CD1c-positive myeloid dendritic cell (primary cell): Measurements from ENCODE around the gene EXOC6.
A peak's percentile ranks its signal among the peaks of the same experiment; 100 is the strongest.

Experiments
- DNase-seq: peaks from one replicate; pipeline ENCODE4 v3.0.0-alpha.2; 2016; ENCODE audit errors: extremely low spot score

Gene EXOC6

GRCh38 chr10:93023013-93023650, 174.8 kb downstream of the EXOC6 start:
- DNase-seq, result no peak

GRCh38 chr10:93026072-93026471, 177.8 kb downstream of the EXOC6 start:
- no peak for DNase-seq

DNA sequence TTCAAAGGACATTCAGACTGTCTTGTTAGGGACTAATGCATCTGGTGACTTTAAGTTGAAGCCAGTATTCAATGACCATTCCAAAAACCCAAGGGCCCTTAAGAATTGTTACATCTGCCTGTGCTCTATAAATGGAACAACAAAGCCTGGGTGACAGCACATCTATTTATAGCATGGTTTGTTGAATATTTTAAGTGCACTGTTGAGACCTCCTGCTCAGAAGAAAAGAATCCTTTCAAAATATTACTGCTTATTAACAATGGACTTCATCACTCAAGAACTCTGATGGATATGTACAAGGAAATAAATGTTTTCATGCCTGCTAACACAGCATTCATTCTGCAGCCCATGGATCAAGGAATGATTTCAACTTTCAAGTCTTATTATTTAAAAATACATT, 179.2 kb downstream of the EXOC6 start:
- no peak for DNase-seq

DNA sequence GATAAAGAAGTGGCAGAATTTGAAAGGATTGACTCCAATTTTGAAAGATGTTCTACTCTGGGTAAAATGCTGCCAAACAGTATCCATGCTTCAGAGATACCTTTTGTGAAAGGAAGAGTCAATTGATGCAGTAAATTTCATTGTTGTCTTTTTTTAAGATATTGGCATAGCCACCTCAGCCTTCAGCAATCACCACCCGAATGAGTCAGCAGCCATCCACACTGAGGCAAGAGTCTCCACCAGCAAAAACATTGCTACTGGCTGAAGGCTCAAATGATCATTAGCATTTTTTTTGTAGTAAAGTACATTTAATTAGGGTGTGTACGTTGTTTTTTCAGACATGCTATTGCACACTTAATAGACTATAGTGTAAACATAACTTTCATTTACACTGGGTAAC, 180.6 kb downstream of the EXOC6 start:
- no peak for DNase-seq

DNA sequence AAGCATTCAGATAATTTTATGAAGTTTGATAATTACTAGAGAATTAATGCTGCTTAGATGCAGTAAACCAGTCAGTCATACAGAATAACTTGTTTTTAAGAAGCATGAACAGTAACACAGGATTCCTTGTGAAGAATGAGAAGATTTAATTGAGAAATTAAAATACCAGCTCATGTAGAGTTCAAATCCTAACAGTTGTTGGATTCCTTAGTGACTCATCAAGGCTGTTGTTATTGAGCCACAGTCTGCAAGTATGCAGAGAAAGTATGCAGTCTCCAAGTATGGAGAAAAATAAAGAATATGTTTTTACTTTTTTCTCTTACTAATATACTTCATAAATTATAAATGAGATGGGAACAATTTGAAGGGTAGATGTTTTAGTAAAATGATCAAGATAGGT, 182.1 kb downstream of the EXOC6 start:
- no peak for DNase-seq

DNA sequence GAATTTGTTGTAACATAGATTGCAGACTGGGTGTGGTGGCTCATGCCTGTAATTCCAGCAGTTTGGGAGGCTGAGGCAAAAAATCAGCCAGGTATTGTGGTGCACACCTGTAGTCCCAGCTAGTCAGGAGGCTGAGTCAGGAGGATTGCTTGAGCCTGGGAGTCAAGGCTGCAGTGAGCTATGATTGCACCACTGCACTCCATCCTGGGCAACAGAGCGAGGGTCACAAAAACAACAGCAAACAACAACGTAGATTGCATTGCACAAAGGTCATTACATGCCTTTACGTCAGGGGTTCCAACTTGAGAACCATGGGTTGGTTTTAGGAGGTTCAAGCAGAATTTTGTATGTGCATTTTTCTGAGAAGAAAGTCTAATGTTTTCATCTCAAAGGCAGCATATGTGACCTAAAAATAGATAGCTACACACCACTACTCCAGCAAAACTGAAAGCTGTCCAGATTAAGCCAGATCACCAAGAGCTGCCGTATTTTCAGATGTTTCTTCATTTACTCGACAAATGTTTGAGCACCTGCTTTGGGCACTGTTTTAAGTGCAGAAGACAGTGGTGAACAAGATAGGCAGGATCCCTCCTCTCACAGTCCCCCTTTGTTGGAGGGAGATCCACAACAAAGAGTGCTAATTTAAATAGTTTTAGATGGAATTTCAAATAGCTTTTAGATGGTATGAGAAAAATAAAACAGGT, 183.9 kb downstream of the EXOC6 start:
- DNase-seq, result no peak

DNA sequence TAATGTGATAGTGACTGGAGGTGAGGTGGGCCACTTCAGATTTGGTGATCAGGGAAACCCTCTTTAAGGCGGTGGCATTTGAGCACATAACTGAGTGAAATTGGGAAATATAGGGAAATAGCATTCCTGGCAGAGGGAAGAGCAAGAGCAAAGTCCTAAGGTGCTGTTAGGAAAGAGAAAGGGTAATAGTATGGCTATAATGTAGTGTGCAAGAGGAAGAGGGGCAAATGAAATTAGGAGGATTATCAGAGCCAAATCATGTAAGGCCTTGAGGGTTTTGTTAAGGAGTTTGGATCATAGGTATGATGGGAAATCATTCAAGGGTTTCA, 184.5 kb downstream of the EXOC6 start:
- no peak for DNase-seq

- no peak for DNase-seq
These were observed 186.1 kb downstream of the EXOC6 start for GRCh38 chr10:93034426-93034825.

- DNase-seq, result no peak
These were observed 190.8 kb downstream of the EXOC6 start for GRCh38 chr10:93039110-93039509.

DNA sequence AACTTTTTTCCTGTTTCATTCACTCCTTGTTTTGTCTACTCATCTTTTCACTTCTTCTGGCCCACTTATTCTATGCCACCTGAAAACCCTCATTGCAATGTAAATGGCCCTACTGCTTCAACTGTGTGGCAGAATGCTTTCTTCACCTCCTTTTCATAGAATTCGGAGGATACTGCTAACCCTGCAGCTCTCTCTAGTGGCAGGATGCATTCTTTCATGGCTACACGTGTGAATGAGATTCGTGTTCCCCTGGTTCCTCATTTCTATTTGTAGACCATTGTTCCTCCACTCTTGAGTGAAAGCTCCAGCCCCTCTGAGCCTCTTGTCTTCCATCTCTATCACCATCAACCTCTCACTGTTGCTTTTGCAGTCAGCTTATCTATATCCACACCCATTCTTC, 191.4 kb downstream of the EXOC6 start:
- peak; percentile 16 for DNase-seq

- DNase-seq, result no peak
These were observed 206.2 kb downstream of the EXOC6 start for GRCh38 chr10:93054486-93054885.

GRCh38 chr10:93058139-93058538, 209.8 kb downstream of the EXOC6 start:
- DNase-seq, result no peak

DNA sequence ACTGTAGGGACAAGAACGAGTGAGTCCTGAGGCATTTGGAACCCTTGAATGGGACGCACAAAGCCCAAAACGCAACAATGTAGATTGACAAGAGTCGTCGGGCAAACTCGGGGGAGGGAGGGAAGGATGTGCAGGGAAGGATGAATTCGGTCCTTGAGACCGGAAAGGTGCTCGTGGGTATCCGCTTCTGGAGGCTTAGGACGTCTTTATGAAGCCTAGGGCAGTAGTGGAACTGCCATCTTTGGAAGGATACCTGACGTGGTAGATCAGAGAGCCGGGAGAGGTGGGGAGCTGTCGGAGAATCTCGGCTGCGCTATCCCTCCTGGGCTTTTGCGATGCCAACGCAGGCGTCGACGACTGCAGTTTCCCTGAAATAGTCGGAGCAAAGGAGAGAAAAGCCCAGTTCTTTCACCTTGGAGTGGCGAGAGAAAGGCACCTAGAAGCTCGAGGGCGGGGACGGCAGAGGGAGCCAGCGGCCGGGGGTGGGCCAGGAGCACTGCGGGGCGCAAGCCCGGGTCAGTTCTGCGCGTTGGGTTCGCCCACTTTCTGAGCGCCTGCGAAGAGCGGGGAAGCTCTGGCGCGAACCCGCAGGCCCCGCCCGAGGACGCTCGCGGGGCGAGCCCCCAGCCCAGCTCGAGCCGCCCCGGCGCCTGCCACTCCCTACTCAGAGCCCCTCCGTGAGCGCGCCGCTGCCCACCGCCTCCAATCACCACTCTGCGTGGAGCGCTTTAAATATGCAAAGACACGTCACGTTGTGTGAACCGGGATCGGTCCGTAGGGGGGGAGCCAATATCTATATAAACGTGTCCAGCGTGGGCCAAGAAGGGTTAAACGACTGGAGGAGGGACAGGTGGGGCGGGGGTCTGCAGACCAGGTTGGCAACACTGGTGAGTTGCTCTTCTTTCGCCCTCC, 211.9 kb downstream of the EXOC6 start, which contains the start of gene CYP26C1:
Gene CYP26C1 (plus strand): TSS at position 824 of the 912 bp plus-strand sequence. CDS start 466 bp downstream, outside the sequence.
- no peak for DNase-seq

- DNase-seq, result no peak
These were observed 212.7 kb downstream of the EXOC6 start for GRCh38 chr10:93060887-93061593.

DNA sequence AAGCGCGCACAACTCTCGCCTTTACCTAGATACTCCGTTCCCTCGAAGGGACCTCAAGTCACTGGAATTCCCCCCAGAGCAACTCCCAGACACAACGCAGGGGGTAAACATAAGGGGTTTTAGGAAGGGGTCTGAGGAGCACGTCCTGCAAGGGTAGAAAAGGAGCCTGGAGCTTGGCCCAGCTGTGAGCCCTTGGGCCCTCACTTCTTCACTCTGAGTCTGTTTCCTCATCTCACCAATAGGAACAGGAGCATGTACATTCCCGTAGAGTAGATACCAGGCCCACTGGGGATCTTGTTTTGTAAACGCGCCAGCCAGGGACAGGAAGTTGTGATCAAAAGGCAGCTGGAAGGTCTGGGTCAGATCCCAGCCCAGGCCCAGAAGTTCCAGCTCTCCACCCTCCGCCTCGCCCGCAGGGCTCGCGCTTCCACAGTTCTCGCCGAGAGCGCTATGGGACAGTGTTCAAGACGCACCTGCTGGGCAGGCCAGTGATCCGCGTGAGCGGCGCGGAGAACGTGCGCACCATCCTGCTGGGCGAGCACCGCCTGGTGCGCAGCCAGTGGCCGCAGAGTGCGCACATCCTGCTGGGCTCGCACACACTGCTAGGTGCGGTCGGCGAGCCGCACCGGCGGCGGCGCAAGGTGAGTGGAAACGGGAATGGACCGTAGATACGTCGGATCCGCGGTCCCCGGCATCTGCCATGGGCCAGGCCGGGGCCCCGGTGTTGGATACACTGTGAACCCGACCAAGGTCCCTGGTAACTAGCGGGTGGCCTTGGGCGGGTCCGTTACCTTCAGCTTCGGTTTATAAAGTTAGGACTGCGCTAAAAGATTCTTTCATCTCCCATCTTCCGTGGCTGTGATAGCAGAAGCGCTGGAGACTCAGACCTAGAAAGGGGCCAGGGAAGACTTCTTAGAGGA, 213.5 kb downstream of the EXOC6 start:
- DNase-seq, result no peak

DNA sequence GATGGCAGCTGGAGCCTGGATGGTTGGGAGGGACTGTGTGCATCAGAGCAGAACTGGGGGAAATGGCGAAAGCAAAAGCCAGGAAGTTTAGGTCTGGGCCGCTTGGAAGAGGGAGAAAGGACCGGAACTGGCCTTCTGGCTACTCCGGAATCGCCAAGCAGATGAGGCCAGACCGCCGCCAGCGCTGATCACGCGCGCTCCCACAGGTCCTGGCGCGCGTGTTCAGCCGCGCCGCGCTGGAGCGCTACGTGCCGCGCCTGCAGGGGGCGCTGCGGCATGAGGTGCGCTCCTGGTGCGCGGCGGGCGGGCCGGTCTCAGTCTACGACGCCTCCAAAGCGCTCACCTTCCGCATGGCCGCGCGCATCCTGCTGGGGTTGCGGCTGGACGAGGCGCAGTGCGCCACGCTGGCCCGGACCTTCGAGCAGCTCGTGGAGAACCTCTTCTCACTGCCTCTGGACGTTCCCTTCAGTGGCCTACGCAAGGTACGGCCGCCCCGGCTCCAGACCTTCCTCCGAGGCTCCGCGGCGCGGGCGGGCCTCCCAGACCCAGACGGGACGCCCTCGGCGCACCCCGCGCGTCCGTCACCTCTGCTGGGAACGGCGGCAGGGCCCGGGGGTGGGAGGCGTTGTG, 214.3 kb downstream of the EXOC6 start:
- DNase-seq, result peak; percentile 60

DNA sequence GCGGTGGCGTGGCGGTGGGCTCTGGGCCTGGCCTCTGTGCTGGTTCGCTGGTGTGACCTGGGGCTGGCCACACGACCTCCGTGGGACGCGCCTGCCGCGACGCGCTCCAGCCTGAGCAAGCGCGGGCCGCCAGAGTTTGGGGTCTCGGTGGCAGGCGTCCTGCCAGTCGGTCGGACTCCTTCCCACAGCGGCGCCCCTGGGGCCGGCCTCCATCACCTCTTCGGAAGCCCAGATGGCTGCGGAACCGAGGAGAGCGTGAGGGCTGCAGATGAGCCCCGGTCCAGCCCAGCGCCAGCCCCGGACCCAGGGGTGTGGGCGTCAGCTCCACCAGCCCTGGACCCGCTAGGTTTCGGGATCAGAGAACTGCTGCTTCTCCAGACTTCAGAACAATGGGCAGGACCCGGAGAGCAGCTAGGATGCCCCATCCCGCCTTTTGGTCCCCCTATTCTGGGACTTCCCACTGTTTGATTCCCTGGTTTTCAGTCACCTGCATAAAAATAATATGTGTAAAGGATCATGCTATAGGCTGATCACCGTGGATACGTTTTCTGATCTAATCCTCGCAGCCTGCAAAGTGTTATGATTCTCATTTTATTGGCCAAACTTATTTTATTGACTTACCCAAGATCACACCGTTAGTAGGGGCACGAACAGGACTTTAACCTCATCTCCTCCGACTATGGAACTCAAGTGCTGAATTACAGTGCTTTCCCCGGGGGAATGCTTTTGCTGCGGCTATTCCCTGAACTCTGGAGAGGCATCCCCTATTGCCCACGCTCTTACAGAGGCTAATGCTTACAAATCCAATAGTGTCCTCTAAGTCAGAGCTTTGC, 215.0 kb downstream of the EXOC6 start:
- DNase-seq, result no peak

GRCh38 chr10:93063977-93064660, 215.8 kb downstream of the EXOC6 start:
- DNase-seq, result no peak
